CD8-positive, alpha-beta memory T cell (primary cell): ENCODE results near the gene BLOC1S1. TPM values are rescaled to one million over a fixed set of nuclear protein-coding genes. Genes with fewer than 3 reads are reported as not detected.

ENCODE experiments used
- CTCF ChIA-PET: fragments of 350-600 bp; sonication (Branson Sonifier 250); formaldehyde crosslinking; loops from one replicate; lab custom pipeline; 2021; ENCODE audit warnings: antibody characterized with exemption; lab: Charles Lee
- POLR2A ChIA-PET: fragments of 350-600 bp; sonication (Branson Sonifier 250); formaldehyde crosslinking; loops from one replicate; lab custom pipeline; 2021; ENCODE audit warnings: antibody characterized with exemption; lab: Charles Lee
- DNase-seq, 5 donors: peaks; one replicate each; pipeline versions ENCODE4 v3.0.0 to v3.0.0-alpha.2; 2020 to 2022; ENCODE audit warnings: mixed read lengths in 1 of 5
- H3K27ac ChIP-seq: one replicate; pipeline ENCODE4 v1.7.0; 2013; ENCODE audit warnings: low read depth, mild to moderate bottlenecking, low read length, moderate library complexity
- H3K27me3 ChIP-seq: 2 replicates; pipeline ENCODE4 v1.7.0; 2013; ENCODE audit warnings: low read length, mild to moderate bottlenecking; ENCODE audit not compliant: insufficient read depth, poor library complexity, severe bottlenecking
- H3K36me3 ChIP-seq: 2 replicates; pipeline ENCODE4 v1.7.0; 2013; ENCODE audit warnings: mild to moderate bottlenecking, low read length, moderate library complexity; ENCODE audit not compliant: insufficient read depth
- H3K4me1 ChIP-seq: 2 replicates; pipeline ENCODE4 v1.7.0; 2013; ENCODE audit warnings: mild to moderate bottlenecking, low read length, moderate library complexity; ENCODE audit not compliant: insufficient read depth
- H3K4me3 ChIP-seq: 2 replicates; pipeline ENCODE4 v1.7.0; 2013; ENCODE audit warnings: mild to moderate bottlenecking, low read length
- H3K9me3 ChIP-seq: 2 replicates; pipeline ENCODE4 v1.7.0; 2013; ENCODE audit warnings: mild to moderate bottlenecking, low read length
- H3K27ac Mint-ChIP-seq, 8 donors: one replicate each; pipeline ENCODE4 v1.8.0; 2020 to 2021; ENCODE audit warnings: mixed read lengths in 8 of 8, mild to moderate bottlenecking in 6 of 8, inconsistent platforms in 3 of 8, moderate library complexity in 3 of 8
- H3K27me3 Mint-ChIP-seq, 2 donors: one replicate each; pipeline ENCODE4 v1.8.0; 2020 to 2021; ENCODE audit warnings: mixed read lengths in 2 of 2, mild to moderate bottlenecking in 1 of 2, moderate library complexity in 1 of 2
- H3K36me3 Mint-ChIP-seq, 3 donors: one replicate each; pipeline ENCODE4 v1.8.0; 2020 to 2021; ENCODE audit warnings: mixed read lengths in 3 of 3, inconsistent platforms in 1 of 3, mild to moderate bottlenecking in 1 of 3
- H3K4me1 Mint-ChIP-seq, 3 donors: one replicate each; pipeline ENCODE4 v1.8.0; 2020 to 2021; ENCODE audit warnings: mixed read lengths in 3 of 3, inconsistent platforms in 1 of 3, mild to moderate bottlenecking in 1 of 3
- H3K4me3 Mint-ChIP-seq, 7 donors: one replicate each; pipeline ENCODE4 v1.8.0; 2020 to 2021; ENCODE audit warnings: mixed read lengths in 7 of 7, mild to moderate bottlenecking in 6 of 7, moderate library complexity in 4 of 7, inconsistent platforms in 2 of 7
- H3K9me3 Mint-ChIP-seq, 5 donors: one replicate each; pipeline ENCODE4 v1.8.0; 2020 to 2022; ENCODE audit warnings: mixed read lengths in 5 of 5, mild to moderate bottlenecking in 3 of 5, moderate library complexity in 2 of 5, inconsistent platforms in 1 of 5
- polyA plus RNA-seq: library from polyadenylated mRNA; unstranded; fragments of 300-500 nt; fragmentation: Illumina TruSeq; gene quantifications from one replicate; pipeline ENCODE4 v1.2.3, GENCODE V29; 2021
- total RNA-seq, 2 experiments: library from RNA; stranded (reverse); gene quantifications; one replicate each; pipeline ENCODE4 v1.2.3, GENCODE V29; 2021

The BLOC1S1 gene
- total RNA-seq (100 to 1,000 TPM in 1 of 2 experiments, 10 to 100 TPM in 1; 97.5 to 110 TPM), polyA plus RNA-seq (90.2 TPM)

DNA sequence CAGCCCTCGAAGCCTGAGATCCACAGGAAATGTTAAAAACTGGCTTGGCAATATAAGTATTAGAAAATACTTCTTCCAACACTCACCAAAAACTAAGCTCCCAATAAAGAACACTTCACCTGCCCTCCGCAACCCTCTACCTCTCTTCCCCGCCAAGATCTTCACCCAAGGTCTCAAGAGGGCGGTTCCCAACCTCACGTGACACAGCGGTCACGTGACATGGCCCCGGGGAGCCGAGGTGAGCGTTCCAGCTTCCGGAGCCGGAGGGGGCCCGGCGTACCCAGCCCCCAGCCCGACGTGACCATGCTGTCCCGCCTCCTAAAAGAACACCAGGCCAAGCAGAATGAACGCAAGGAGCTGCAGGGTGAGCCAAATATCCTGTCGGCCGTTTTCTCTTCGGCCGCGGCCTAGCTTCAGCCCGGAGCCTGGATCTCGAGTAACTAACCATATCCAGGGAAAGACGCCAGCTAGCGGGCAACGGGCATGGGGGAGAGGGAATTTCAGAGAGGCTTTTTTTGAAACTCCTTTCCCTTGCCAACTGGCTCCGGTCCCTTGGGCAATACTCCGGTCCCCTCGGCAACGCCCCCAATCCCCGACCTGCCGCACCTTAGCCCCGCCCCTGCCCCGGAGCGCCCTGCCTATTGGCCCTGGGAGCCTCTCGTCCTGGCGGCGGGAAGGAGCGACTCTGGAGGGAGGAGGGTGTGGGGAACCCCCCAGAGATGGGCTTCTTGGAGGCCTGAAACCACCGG, at the start of gene BLOC1S1:
TSS of gene BLOC1S1 (plus strand) at position 214 of the 749 bp plus-strand sequence. CDS start at position 220, 6 bp downstream.
- Mint-ChIP-seq H3K27ac (peak within 1 kb of the TSS; percentile 89 to 98 (median 95)), H3K9me3 (no peaks in the 10 kb centered on the region), H3K36me3 (peaks cover 0 to 25% (median 0%) of the 10 kb centered on the region in 3 donors), H3K27me3 (peaks cover 0 to 5% of the 10 kb centered on the region in 2 donors), H3K4me1 (peaks cover 31 to 57% (median 33%) of the 10 kb centered on the region in 3 donors), H3K4me3 (peak within 1 kb of the TSS; percentile 82 to 97 (median 93))
- no peaks in the 10 kb centered on the region for H3K9me3 ChIP-seq
- POLR2A ChIA-PET: interaction anchor here (0.7 to 2.3 kb wide), 10 partner anchors 9 to 970 kb away, joined by 3 to 8 read pairs (median 3); partner anchors contain the start of genes CD63, DNAJC14, ORMDL2 and RAB5B
- peaks cover 21% of the 10 kb centered on the region for H3K4me1 ChIP-seq
- CTCF ChIA-PET: interaction anchor here (0.5 to 3.8 kb wide), 7 partner anchors 9 to 780 kb away, joined by 3 to 37 read pairs (median 4); partner anchors contain the start of gene DNAJC14
- H3K27ac ChIP-seq: peak within 1 kb of the TSS; percentile 79
- no peaks in the 10 kb centered on the region for H3K36me3 ChIP-seq
- H3K27me3 ChIP-seq: no peaks in the 10 kb centered on the region
- peak; percentile 87 to 96 (median 92) for DNase-seq
- peak within 1 kb of the TSS; percentile 98 for H3K4me3 ChIP-seq

DNA sequence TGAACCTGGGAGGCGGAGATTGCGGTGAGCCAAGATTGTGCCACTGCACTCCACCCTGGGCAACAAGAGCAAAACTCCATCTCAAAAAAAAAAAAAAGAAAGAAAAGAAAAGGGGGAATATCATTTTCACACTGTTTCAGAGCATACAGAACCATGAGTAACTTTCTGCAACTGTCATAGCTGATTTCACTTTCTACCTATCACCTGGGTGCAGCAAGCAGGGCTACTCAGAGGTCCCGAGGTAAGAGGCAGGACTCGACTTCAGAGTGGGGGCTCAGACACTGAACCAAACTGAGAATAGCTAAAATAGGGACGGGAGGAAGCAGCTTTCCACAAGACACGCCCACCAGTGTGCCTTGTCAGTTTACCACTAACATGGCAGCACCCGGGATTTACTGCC, 49.3 kb upstream of the BLOC1S1 start:
- Histone ChIP-seq H3K27me3 (no peaks in the 10 kb centered on the region), H3K36me3 (no peaks in the 10 kb centered on the region), H3K9me3 (no peaks in the 10 kb centered on the region), H3K4me3 (no peak overlapping the region), H3K27ac (no peak overlapping the region), H3K4me1 (no peaks in the 10 kb centered on the region)
- CTCF ChIA-PET: interaction anchor here (1.4 kb wide), 1 partner anchor 10 kb away, joined by 6 read pairs; no protein-coding TSS in a partner anchor
- no peak overlapping the region for H3K27ac Mint-ChIP-seq
- H3K4me1 Mint-ChIP-seq: no peaks in the 10 kb centered on the region
- H3K9me3 Mint-ChIP-seq: no peaks in the 10 kb centered on the region
- no peak overlapping the region for H3K4me3 Mint-ChIP-seq
- DNase-seq: no peak
- H3K27me3 Mint-ChIP-seq: peaks cover 7 to 12% of the 10 kb centered on the region in 2 donors
- POLR2A ChIA-PET: no interaction called here
- no peaks in the 10 kb centered on the region for H3K36me3 Mint-ChIP-seq

DNA sequence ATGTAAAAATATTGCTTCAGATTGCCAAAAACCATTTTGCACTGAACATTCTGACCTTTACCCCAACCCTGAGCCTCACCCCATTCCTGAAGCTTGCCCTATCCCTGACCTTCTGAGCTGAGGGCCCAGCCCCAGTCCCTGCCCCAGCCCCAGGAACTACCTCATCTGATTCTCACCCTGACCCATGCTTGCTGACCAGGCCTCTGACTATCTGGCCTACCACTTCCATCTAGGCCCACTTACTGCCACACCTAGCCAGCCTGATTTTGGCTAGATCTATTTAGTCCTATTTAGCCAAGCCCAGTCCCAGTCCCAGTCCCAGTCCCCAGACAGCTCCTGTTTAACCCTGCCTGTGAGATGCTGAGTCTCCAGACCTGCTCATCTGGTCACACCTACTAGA, 45.6 kb upstream of the BLOC1S1 start:
- H3K4me1 Mint-ChIP-seq: no peaks in the 10 kb centered on the region

DNA sequence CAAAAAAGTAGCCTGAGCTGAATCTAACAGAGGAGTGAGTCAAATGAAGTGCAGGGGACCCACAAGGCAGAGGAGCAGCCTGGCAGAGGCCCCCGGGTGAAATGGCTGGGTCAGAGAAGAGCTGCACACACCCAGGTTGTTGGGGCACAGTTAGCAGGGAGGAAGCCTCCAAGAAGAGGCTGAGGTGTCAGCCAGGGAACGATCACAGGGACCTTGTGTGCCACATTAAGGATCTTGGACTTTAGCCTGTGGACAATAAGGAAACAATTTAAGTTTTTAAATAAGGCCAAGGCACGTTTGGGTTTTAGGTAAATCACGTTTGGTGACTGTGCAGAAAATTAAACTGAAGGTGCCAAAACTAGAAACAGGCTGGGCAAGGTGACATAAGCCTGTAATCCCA, 44.1 kb upstream of the BLOC1S1 start:
- no peak for DNase-seq
- Mint-ChIP-seq H3K27me3 (peaks cover 13 to 27% of the 10 kb centered on the region in 2 donors), H3K36me3 (no peaks in the 10 kb centered on the region), H3K27ac (no peak overlapping the region), H3K4me3 (no peak overlapping the region), H3K9me3 (no peaks in the 10 kb centered on the region), H3K4me1 (no peaks in the 10 kb centered on the region)
- Histone ChIP-seq H3K9me3 (no peaks in the 10 kb centered on the region), H3K36me3 (no peaks in the 10 kb centered on the region), H3K27ac (no peak overlapping the region), H3K27me3 (no peaks in the 10 kb centered on the region), H3K4me1 (no peaks in the 10 kb centered on the region), H3K4me3 (no peak overlapping the region)
- ChIA-PET POLR2A (no interaction called here), CTCF (interaction anchor here (0.7 kb wide), 1 partner anchor 15 kb away, joined by 3 read pairs; no protein-coding TSS in a partner anchor)

More for the DNA sequence above, 45.6 kb upstream of the BLOC1S1 start:
- Histone ChIP-seq H3K36me3 (no peaks in the 10 kb centered on the region), H3K4me3 (no peak overlapping the region), H3K4me1 (no peaks in the 10 kb centered on the region), H3K27me3 (no peaks in the 10 kb centered on the region), H3K27ac (no peak overlapping the region), H3K9me3 (no peaks in the 10 kb centered on the region)
- H3K36me3 Mint-ChIP-seq: no peaks in the 10 kb centered on the region
- ChIA-PET CTCF (no interaction called here), POLR2A (no interaction called here)
- no peaks in the 10 kb centered on the region for H3K9me3 Mint-ChIP-seq
- DNase-seq: no peak
- peaks cover 10 to 23% of the 10 kb centered on the region in 2 donors for H3K27me3 Mint-ChIP-seq
- H3K27ac Mint-ChIP-seq: peak overlapping the region in 3 of 8 donors; percentile 5 to 42 (median 34)
- no peak overlapping the region for H3K4me3 Mint-ChIP-seq

DNA sequence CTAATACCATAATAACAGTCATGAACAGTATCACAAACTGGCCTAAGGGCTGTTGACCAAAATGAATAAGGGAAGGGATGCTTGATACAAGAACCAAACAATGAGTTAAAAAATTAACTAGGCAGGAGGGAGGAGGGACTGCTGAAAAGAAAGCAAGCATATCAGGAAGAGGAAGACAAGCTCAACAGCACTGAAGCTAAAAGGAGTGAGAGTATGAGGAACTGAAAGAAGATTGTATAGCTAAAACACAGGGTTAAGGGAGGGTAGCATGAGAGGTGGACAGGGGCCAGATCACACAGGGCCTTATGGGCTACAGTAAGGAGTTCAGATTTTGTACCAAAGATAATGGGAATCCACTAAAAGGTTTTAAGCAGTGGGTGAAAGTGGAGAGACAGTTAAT, 42.2 kb upstream of the BLOC1S1 start:
- no peaks in the 10 kb centered on the region for H3K9me3 Mint-ChIP-seq
- peaks cover 13 to 24% of the 10 kb centered on the region in 2 donors for H3K27me3 Mint-ChIP-seq
- Histone ChIP-seq H3K4me3 (no peak overlapping the region), H3K36me3 (no peaks in the 10 kb centered on the region), H3K9me3 (no peaks in the 10 kb centered on the region), H3K27me3 (no peaks in the 10 kb centered on the region), H3K4me1 (no peaks in the 10 kb centered on the region), H3K27ac (no peak overlapping the region)
- no peaks in the 10 kb centered on the region for H3K36me3 Mint-ChIP-seq
- H3K4me3 Mint-ChIP-seq: no peak overlapping the region
- H3K27ac Mint-ChIP-seq: no peak overlapping the region
- DNase-seq: no peak
- ChIA-PET CTCF (interaction anchor here (1.9 kb wide), 1 partner anchor 17 kb away, joined by 6 read pairs; no protein-coding TSS in a partner anchor), POLR2A (no interaction called here)
- H3K4me1 Mint-ChIP-seq: no peaks in the 10 kb centered on the region

DNA sequence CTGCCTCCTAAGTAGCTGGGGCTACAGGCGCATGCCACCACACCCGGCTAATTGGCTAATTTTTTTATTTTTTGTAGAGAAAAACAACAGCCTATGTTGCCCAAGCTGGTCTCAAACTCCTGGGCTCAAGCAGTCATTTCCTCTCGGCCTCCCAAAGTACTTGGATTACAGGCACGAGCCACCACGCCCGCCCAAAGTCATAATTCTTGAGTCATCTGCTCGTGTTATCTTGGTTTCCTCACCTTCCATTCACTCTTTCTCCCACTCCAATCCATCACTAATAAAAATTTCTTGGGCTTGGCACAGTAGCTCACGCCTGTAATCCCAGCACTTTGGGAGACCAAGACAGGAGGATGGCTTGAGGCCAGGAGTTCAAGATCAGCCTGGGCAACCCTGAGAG, 40.2 kb upstream of the BLOC1S1 start:
- Histone ChIP-seq H3K4me1 (no peaks in the 10 kb centered on the region), H3K36me3 (no peaks in the 10 kb centered on the region), H3K27me3 (no peaks in the 10 kb centered on the region), H3K4me3 (no peak overlapping the region), H3K27ac (no peak overlapping the region), H3K9me3 (no peaks in the 10 kb centered on the region)
- Mint-ChIP-seq H3K36me3 (no peaks in the 10 kb centered on the region), H3K4me1 (peaks cover 0 to under 1% (median 0%) of the 10 kb centered on the region in 3 donors), H3K4me3 (no peak overlapping the region), H3K27me3 (peaks cover 21 to 41% of the 10 kb centered on the region in 2 donors), H3K9me3 (no peaks in the 10 kb centered on the region), H3K27ac (no peak overlapping the region)
- no peak for DNase-seq
- ChIA-PET POLR2A (no interaction called here), CTCF (no interaction called here)

DNA sequence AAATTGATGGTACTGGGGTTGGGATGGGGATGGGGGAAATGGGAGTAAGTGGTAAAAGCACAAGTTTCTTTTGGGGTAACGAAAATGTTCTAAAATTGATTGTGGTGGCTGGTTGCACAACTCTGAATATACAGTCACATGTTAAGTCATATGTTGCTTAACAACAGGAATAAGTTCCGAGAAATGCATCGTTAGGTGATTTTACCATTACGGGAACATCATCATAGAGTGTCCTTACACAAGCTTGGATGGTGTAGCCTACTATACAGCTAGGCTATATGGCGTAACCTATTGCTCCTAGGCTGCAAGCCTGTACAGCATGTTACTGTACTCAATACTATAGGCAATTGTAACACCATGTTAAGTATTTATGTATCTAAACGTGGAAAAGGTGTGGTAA, 39.1 kb upstream of the BLOC1S1 start:
- Mint-ChIP-seq H3K36me3 (no peaks in the 10 kb centered on the region), H3K27ac (no peak overlapping the region), H3K9me3 (no peaks in the 10 kb centered on the region), H3K4me1 (peaks cover 5 to 10% (median 8%) of the 10 kb centered on the region in 3 donors), H3K27me3 (peaks cover 22 to 48% of the 10 kb centered on the region in 2 donors), H3K4me3 (no peak overlapping the region)
- Histone ChIP-seq H3K9me3 (no peaks in the 10 kb centered on the region), H3K4me1 (no peaks in the 10 kb centered on the region), H3K27ac (no peak overlapping the region), H3K27me3 (peaks cover 2% of the 10 kb centered on the region), H3K4me3 (no peak overlapping the region), H3K36me3 (no peaks in the 10 kb centered on the region)
- ChIA-PET CTCF (interaction anchor here (1.6 kb wide), 1 partner anchor 20 kb away, joined by 4 read pairs; no protein-coding TSS in a partner anchor), POLR2A (no interaction called here)
- no peak for DNase-seq

DNA sequence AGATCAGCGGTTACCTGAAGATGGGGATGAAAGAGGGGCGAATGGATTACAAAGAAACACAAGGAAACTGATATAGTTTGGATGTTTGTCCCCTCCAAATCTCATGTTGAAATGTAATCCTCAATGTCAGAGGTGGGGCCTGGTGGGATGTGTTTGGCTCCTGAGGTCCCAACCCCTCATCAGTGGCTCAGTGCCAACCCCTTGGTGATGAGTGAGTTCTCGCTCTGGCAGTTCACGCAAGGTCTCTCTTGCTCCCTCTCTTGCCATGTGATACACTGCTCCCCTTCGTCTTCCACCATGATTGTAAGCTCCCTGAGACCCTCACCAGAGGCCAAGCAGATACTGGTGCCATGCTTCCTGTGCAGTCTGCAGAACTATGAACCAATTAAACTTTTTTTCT, 36.2 kb upstream of the BLOC1S1 start:
- Mint-ChIP-seq H3K4me1 (peaks cover 5 to 13% (median 8%) of the 10 kb centered on the region in 3 donors), H3K36me3 (no peaks in the 10 kb centered on the region)

More for the DNA sequence above, 36.2 kb upstream of the BLOC1S1 start:
- H3K4me3 ChIP-seq: no peak overlapping the region
- Mint-ChIP-seq H3K27ac (no peak overlapping the region), H3K27me3 (peaks cover 21 to 54% of the 10 kb centered on the region in 2 donors), H3K9me3 (no peaks in the 10 kb centered on the region), H3K4me3 (no peak overlapping the region)
- no peak overlapping the region for H3K27ac ChIP-seq
- H3K36me3 ChIP-seq: no peaks in the 10 kb centered on the region
- CTCF ChIA-PET: no interaction called here
- no peak for DNase-seq
- POLR2A ChIA-PET: no interaction called here
- no peaks in the 10 kb centered on the region for H3K4me1 ChIP-seq
- no peaks in the 10 kb centered on the region for H3K9me3 ChIP-seq
- H3K27me3 ChIP-seq: peaks cover 6% of the 10 kb centered on the region
